Measurements from ENCODE around the gene METTL9. TPM values are rescaled to one million over a fixed set of nuclear protein-coding genes. Genes with fewer than 3 reads are reported as not detected.

The METTL9 gene
- total and polyA plus RNA-seq, 2 of the 13 experiments (the other 11 are each of a cell fraction or from before 2014, with no cell fraction given): 123 to 204 TPM

DNA sequence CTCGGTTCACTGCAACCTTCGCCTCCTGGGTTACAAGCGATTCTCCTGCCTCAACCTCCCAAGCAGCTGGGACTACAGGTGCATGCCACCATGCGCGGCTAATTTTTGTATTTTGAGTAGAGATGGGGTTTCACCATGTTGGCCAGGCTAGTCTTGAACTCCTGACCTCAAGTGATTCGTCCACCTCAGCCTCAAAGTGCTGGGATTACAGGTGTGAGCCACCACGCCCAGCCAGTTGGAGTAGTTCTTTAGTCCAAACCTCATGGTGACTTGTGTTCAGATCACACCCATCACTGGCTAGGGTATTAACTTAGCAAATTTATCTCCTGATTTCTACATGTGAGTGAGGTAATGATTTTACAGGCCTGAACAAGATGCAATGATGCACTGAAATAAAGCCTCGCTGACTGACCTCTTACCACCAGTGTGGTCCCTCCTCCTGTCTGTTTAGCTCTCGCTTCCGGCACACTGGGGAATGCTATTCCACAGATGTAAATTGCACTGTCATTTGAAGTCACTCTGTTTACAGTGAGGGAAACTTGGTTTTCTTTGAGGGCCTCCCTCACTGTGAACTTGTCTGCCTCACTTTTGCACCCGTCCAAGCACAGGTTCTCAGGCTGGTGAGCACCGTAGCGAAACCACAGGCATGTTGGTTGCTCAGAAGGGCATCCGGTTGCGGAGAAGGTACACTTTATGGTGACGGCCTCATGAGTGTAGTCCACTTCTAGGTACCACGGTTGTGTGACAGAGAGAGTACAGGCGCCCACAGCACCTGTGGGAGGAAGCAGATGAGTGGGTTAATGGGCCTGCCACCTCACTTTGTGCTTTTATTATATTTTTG lies 47.6 kb downstream of the METTL9 start:
- no peak for FAIRE-seq
- ATAC-seq: peak; percentile 65
- BruUV-seq (replicated peaks): no TSS peak
- H3K9ac ChIP-seq (ENCODE audit: insufficient read depth, low read depth, low read length): no peak overlapping the region
- H2AFZ ChIP-seq (ENCODE audit: low read length): no peak overlapping the region
- peak overlapping the region; percentile 4 for H3K27ac ChIP-seq (ENCODE audit: extremely low read length, insufficient read depth, low read length)
- in situ Hi-C loops (cut with HindIII; ENCODE audit: extremely low pct_ligation_motif_present, low pct_unique_long_range_greater_than_20kb): no loop called here
- peaks cover 3% of the 10 kb centered on the region; the same call in 1 of the 2 replicates for H4K20me1 ChIP-seq (ENCODE audit: insufficient read depth, low read length)
- 93% methylated on average over 18 of the region's 18 CpGs for WGBS (ENCODE audit: low lambda C conversion rate)
- H3K4me3 ChIP-seq (replicated peaks in 1 of 3; ENCODE audit: insufficient read depth in 1 of 3, low read depth in 2 of 3, low read length in 3 of 3): no peak overlapping the region
- H3K27me3 ChIP-seq (ENCODE audit: control insufficient read depth in 1 of 2, insufficient read depth in 2 of 2, low read length in 2 of 2): no peaks in the 10 kb centered on the region
- intact Hi-C loops (cut with micrococcal nuclease; ENCODE audit: unreplicated experiment): no loop called here
- no peak overlapping the region for H3K4me2 ChIP-seq (ENCODE audit: low read depth, low read length)
- H3K4me1 ChIP-seq (ENCODE audit: insufficient read depth, low read length): peaks cover 23% of the 10 kb centered on the region
- POLR2A ChIA-PET: no interaction called here
- no peaks in the 10 kb centered on the region for H3K9me3 ChIP-seq (ENCODE audit: low read length)
- no peak for DNase-seq (ENCODE audit: low spot score)
- no peaks in the 10 kb centered on the region for H3K79me2 ChIP-seq (ENCODE audit: insufficient read depth, low read length)
- CTCF ChIA-PET (ENCODE audit: low intra/inter-chr PET ratio, low total read pairs): no interaction called here
- H3K36me3 ChIP-seq (replicated peaks in 1 of 2; ENCODE audit: control insufficient read depth in 1 of 2, insufficient read depth in 2 of 2, low read length in 2 of 2): peaks cover 4 to 9% of the 10 kb centered on the region in 2 experiments; a peak in 3 of 5 replicates
- peak; percentile 9; the same call in 1 of the 2 replicates for TF ChIP-seq IRF2 (CRISPR knock-in tag; IDR thresholded peaks at IDR 0.05)
- TF ChIP-seq FOXK1 (CRISPR knock-in tag; IDR thresholded peaks at IDR 0.05; ENCODE audit: borderline replicate concordance, low read depth): 0 out of 2 replicates have a peak, but pooled peaks have one; percentile 7
- TF ChIP-seq SRSF9 (IDR thresholded peaks at IDR 0.05; ENCODE audit: borderline replicate concordance, insufficient read depth, low read depth, low read length, poor library complexity, severe bottlenecking): no peak
- TF ChIP-seq IRX3 (CRISPR knock-in tag; IDR thresholded peaks at IDR 0.05; ENCODE audit: borderline replicate concordance, low read depth): no peak
- 0 out of 2 replicates have a peak, but pooled peaks have one; percentile 3 for TF ChIP-seq ZFX (CRISPR knock-in tag; IDR thresholded peaks at IDR 0.05; ENCODE audit: low read depth)
- TF ChIP-seq, protein P1, sequence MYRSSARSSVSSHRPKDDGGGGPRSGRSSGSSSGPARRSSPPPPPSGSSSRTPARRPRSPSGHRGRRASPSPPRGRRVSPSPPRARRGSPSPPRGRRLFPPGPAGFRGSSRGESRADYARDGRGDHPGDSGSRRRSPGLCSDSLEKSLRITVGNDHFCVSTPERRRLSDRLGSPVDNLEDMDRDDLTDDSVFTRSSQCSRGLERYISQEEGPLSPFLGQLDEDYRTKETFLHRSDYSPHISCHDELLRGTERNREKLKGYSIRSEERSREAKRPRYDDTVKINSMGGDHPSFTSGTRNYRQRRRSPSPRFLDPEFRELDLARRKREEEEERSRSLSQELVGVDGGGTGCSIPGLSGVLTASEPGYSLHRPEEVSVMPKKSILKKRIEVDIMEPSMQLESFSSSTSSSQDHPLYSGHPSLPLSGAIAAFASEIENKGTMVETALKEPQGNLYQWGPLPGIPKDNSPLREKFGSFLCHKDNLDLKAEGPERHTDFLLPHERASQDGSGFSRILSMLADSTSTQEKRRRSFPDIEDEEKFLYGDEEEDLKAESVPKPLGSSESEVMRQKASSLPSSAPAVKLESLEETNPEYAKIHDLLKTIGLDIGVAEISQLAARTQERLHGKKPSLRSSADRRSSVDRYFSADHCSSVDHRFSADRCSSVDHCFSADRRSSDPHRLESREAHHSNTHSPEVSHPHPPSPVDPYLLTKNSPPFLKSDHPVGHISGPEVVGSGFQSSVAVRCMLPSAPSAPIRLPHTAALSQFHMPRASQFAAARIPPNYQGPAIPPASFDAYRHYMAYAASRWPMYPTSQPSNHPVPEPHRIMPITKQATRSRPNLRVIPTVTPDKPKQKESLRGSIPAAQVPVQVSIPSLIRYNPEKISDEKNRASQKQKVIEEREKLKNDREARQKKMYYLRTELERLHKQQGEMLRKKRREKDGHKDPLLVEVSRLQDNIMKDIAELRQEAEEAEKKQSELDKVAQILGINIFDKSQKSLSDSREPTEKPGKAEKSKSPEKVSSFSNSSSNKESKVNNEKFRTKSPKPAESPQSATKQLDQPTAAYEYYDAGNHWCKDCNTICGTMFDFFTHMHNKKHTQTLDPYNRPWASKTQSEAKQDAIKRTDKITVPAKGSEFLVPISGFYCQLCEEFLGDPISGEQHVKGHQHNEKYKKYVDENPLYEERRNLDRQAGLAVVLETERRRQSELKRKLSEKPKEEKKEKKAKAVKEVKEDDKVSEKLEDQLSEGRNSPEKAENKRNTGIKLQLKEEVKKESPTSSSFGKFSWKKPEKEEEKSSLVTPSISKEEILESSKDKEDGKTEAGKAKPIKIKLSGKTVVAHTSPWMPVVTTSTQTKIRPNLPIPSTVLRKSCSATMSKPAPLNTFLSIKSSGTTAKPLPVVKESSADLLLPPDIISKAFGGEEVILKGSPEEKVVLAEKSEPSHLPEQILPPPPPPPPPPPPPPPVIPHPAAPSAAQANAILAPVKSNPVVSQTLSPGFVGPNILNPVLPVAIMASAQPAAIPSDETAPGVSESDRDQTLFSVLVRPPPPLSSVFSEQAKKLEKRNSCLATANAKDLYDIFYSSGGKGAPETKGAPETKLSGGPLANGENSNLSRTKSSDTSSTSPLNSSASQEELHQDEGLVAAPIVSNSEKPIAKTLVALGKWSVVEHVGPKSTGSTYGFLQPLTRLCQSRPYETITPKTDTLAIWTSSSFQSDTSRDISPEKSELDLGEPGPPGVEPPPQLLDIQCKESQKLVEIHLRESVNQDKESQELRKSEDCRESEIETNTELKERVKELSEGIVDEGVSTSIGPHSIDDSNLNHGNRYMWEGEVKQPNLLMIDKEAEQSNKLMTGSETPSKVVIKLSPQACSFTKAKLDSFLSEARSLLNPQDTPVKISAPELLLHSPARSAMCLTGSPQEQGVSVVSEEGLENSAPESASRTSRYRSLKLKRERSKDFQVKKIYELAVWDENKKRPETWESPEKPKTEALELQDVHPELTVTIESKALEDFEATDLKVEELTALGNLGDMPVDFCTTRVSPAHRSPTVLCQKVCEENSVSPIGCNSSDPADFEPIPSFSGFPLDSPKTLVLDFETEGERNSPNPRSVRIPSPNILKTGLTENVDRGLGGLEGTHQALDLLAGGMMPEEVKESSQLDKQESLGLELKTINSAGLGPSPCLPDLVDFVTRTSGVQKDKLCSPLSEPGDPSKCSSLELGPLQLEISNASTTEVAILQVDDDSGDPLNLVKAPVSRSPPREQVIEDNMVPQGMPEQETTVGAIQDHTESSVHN (CRISPR knock-in tag; IDR thresholded peaks at IDR 0.05): peak; percentile 50; the same call in 1 of the 2 replicates
- 0 out of 2 replicates have a peak, but pooled peaks have one; percentile 68 for TF ChIP-seq ZNF230 (CRISPR knock-in tag; IDR thresholded peaks at IDR 0.05)
- no peak for TF ChIP-seq ZNF75D (CRISPR knock-in tag; IDR thresholded peaks at IDR 0.05; ENCODE audit: borderline replicate concordance)
- 0 out of 2 replicates have a peak, but pooled peaks have one; percentile 45 for TF ChIP-seq ZSCAN21 (CRISPR knock-in tag; IDR thresholded peaks at IDR 0.05; ENCODE audit: borderline replicate concordance)
- 0 out of 2 replicates have a peak, but pooled peaks have one; percentile 8 for TF ChIP-seq FOXC1 (CRISPR knock-in tag; IDR thresholded peaks at IDR 0.05; ENCODE audit: borderline replicate concordance)
- TF ChIP-seq TEAD3 (CRISPR knock-in tag; optimal IDR thresholded peaks at IDR 0.05; ENCODE audit: borderline replicate concordance): peak; percentile 28
- TF ChIP-seq, protein P2, sequence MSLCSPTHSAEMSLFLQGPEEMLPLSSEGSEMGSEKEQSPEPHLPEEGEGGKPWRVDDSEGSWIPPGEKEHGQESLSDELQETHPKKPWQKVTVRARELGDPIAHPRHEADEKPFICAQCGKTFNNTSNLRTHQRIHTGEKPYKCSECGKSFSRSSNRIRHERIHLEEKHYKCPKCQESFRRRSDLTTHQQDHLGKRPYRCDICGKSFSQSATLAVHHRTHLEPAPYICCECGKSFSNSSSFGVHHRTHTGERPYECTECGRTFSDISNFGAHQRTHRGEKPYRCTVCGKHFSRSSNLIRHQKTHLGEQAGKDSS (CRISPR knock-in tag; IDR thresholded peaks at IDR 0.05; ENCODE audit: borderline replicate concordance, low read depth): peak; percentile 25; the same call in 1 of the 2 replicates
- no peak for TF ChIP-seq ATAD3A (CRISPR knock-in tag; IDR thresholded peaks at IDR 0.05)

Measured in HepG2 (cell line).